Gastroesophageal sphincter (tissue), 3 donors: ENCODE measurements around the gene RNF25.

Source experiments
- POLR2A ChIP-seq, 2 donors: fragments of 450-650 bp; IDR thresholded peaks; one replicate each; pipeline ENCODE4 v1.6.1; 2017; ENCODE audit warnings: antibody characterized with exemption in 2 of 2, mild to moderate bottlenecking in 2 of 2, moderate library complexity in 1 of 2
- TF ChIP-seq, protein P1 (sequence below), 4 experiments: fragments of 200-600 bp in 2 of 4; fragments of 450-650 bp in 2 of 4; sonication (generic) in 1 of 4; IDR thresholded peaks; one replicate each; pipeline ENCODE4 v1.5.1; 2017 to 2019; ENCODE audit warnings: antibody characterized with exemption in 4 of 4, mild to moderate bottlenecking in 2 of 4, moderate library complexity in 2 of 4

DNA sequence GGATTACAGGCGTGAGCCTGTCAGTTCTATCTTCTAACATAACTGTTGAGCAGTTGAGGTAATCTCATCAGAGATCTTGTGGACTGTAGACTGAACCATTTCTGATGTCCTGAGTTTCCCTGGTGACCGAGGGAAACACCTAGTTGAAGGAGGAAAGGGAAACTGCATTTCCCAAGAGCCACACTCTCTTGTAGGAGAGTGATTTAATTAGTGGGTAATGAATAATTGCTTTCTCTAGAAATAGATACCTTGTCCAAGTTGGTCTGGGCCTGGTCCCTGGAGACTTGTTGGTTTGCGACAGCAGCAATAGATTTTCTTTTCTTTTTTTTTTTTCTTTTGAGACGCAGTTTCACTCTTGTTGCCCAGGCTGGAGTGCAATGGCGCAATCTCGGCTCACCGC is 46.3 kb upstream of the RNF25 start:
- no peak for TF ChIP-seq POLR2A (IDR thresholded peaks at IDR 0.05)
- TF ChIP-seq, protein P1, sequence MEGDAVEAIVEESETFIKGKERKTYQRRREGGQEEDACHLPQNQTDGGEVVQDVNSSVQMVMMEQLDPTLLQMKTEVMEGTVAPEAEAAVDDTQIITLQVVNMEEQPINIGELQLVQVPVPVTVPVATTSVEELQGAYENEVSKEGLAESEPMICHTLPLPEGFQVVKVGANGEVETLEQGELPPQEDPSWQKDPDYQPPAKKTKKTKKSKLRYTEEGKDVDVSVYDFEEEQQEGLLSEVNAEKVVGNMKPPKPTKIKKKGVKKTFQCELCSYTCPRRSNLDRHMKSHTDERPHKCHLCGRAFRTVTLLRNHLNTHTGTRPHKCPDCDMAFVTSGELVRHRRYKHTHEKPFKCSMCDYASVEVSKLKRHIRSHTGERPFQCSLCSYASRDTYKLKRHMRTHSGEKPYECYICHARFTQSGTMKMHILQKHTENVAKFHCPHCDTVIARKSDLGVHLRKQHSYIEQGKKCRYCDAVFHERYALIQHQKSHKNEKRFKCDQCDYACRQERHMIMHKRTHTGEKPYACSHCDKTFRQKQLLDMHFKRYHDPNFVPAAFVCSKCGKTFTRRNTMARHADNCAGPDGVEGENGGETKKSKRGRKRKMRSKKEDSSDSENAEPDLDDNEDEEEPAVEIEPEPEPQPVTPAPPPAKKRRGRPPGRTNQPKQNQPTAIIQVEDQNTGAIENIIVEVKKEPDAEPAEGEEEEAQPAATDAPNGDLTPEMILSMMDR (IDR thresholded peaks at IDR 0.05) = no peak
